ENCODE measurements around the gene LRFN5. TPM values are rescaled to one million over a fixed set of nuclear protein-coding genes. Genes with fewer than 3 reads are reported as not detected.

The LRFN5 gene
- total and polyA plus RNA-seq, 2 of the 8 experiments (the other 6 are each of a cell fraction or from before 2014, with no cell fraction given) = 0.85 to 4.7 TPM

GRCh38 chr14:41666301-41666700 is 59.6 kb downstream of the LRFN5 start:
- FAIRE-seq = no peak
- H2AK5ac ChIP-seq (ENCODE audit: low read depth, low read length) = no peak overlapping the region
- no peak overlapping the region for H3K4me3 ChIP-seq (ENCODE audit: extremely low read depth in 1 of 4, insufficient read depth in 2 of 4, low read depth in 3 of 4, low read length in 4 of 4)
- H3K23ac ChIP-seq (ENCODE audit: insufficient read length) = no peak overlapping the region
- H3K36me3 ChIP-seq (ENCODE audit: control insufficient read depth in 2 of 4, insufficient read depth in 4 of 4, low read length in 3 of 4) = no peaks in the 10 kb centered on the region
- no peak overlapping the region for H3K56ac ChIP-seq (replicated peaks; ENCODE audit: insufficient read length, low read depth, low read length)
- no peak overlapping the region for H3K14ac ChIP-seq (ENCODE audit: insufficient read length)
- no peak overlapping the region for H4K5ac ChIP-seq (ENCODE audit: insufficient read length, low read depth, low read length)
- H2BK15ac ChIP-seq (ENCODE audit: low read length) = no peak overlapping the region
- no peak overlapping the region for H2BK120ac ChIP-seq (replicated peaks; ENCODE audit: low read depth, low read length)
- no peak overlapping the region for H2BK5ac ChIP-seq (ENCODE audit: low read depth, low read length)
- no peak overlapping the region for H4K8ac ChIP-seq (ENCODE audit: extremely low read depth, insufficient read depth, low read length)
- H3K27me3 ChIP-seq (replicated peaks in 1 of 4; ENCODE audit: control insufficient read depth in 3 of 4, extremely low read depth in 1 of 4, insufficient read depth in 3 of 4, low read length in 3 of 4) = no peaks in the 10 kb centered on the region
- H4K20me1 ChIP-seq (replicated peaks in 1 of 2; ENCODE audit: control insufficient read depth in 1 of 2, insufficient read depth in 2 of 2, low read length in 2 of 2) = no peaks in the 10 kb centered on the region
- no peaks in the 10 kb centered on the region for H3K23me2 ChIP-seq (ENCODE audit: low read depth, low read length)
- no peaks in the 10 kb centered on the region for H3K79me1 ChIP-seq (ENCODE audit: low read depth, low read length)
- no peaks in the 10 kb centered on the region for H3K79me2 ChIP-seq (ENCODE audit: control insufficient read depth in 1 of 2, insufficient read depth in 2 of 2, low read length in 2 of 2)
- 78% methylated on average over 2 of the region's 2 CpGs; no CpG with 5 or more reads in 1 of the 2 experiments for WGBS, 2 experiments (ENCODE audit: extremely low coverage in 1 of 2, insufficient coverage in 1 of 2, insufficient read length in 1 of 2, insufficient replicate concordance in 2 of 2, low coverage in 1 of 2, low lambda C conversion rate in 2 of 2, missing lambda C conversion rate in 1 of 2)
- no peak overlapping the region for H3K4me2 ChIP-seq (ENCODE audit: insufficient read depth in 1 of 2, low read depth in 2 of 2, low read length in 2 of 2)
- H2AFZ ChIP-seq (ENCODE audit: low read length) = no peak overlapping the region
- H3K18ac ChIP-seq (ENCODE audit: extremely low read depth, low read length) = no peak overlapping the region
- H2BK20ac ChIP-seq (ENCODE audit: low read length) = no peak overlapping the region
- H3K9me3 ChIP-seq (ENCODE audit: insufficient read depth in 2 of 2, low read depth in 1 of 2, low read length in 1 of 2) = no peaks in the 10 kb centered on the region
- no peak overlapping the region for H2BK12ac ChIP-seq (ENCODE audit: low read depth, low read length)
- no peak for DNase-seq (ENCODE audit: low read depth in 1 of 2, low spot score in 2 of 2)
- H4K91ac ChIP-seq (replicated peaks; ENCODE audit: insufficient read length, low read length) = no peak overlapping the region
- no peak overlapping the region for H3K4ac ChIP-seq (replicated peaks; ENCODE audit: insufficient read length, low read depth, low read length)
- ChIA-PET POLR2A (ENCODE audit: partially characterized antibody) (no interaction called here), CTCF (ENCODE audit: partially characterized antibody) (no interaction called here)
- no peak overlapping the region for H3K9ac ChIP-seq (replicated peaks in 1 of 4; ENCODE audit: extremely low read depth in 1 of 4, low read depth in 3 of 4, low read length in 3 of 4)
- H3K27ac ChIP-seq (ENCODE audit: low read depth, low read length) = no peak overlapping the region
- no peaks in the 10 kb centered on the region for H3K4me1 ChIP-seq (replicated peaks in 1 of 4; ENCODE audit: control insufficient read depth in 3 of 4, insufficient read depth in 4 of 4, low read length in 3 of 4)
- TF ChIP-seq ASH2L (IDR thresholded peaks at IDR 0.05; ENCODE audit: low read length) = no peak
- no peak for TF ChIP-seq GTF2F1 (IDR thresholded peaks at IDR 0.05; ENCODE audit: borderline replicate concordance, low read depth, low read length)

Measured in H1 (cell line).